ENCODE data around the gene KCNMB4. TPM values are rescaled to one million over a fixed set of nuclear protein-coding genes. Genes with fewer than 3 reads are reported as not detected.

The KCNMB4 gene
- total RNA-seq, 8 experiments from 2014 or later = 0.20 to 13.5 (median 7.4) TPM

GRCh38 chr12:70463997-70464396, 97.9 kb downstream of the KCNMB4 start:
- ATAC-seq (replicated peaks in 6 of 8) = no peak
- Histone ChIP-seq H3K4me3 (no peak overlapping the region), H3K4me1 (replicated peaks in 1 of 2) (no peaks in the 10 kb centered on the region), H3K27ac (no peak overlapping the region)
- WGBS, 10 experiments = 19 to 100% (median 77%) methylated on average over 2 to 4 of the region's 4 CpGs; no CpG with 5 or more reads in 2 of the 10 experiments
- in situ Hi-C loops (cut with MboI; ENCODE audit: low pct_unique_long_range_greater_than_20kb in 2 of 9, low sequenced_read_pairs in 9 of 9, unreplicated experiment in 9 of 9) = no loop called here

DNA sequence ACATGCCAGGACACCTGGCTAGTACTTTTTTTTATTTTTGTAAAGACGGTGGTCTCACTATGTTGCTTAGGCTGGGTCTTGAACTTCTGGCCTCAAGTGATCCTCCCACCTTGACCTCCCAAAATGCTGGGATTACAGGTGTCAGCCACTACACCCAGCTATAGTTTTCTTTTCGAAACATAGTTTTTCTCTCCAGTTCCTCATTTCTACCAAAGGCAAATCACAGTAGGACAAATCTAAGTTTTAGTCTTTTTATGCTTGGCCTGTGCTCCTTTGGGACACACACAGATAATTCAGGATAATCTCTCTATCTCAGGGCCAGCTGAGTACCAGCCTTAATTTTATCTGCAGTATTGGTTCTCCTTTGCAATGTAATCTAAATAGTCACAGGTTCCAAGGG, 100.7 kb downstream of the KCNMB4 start:
- in situ Hi-C loops (cut with MboI; ENCODE audit: low pct_unique_long_range_greater_than_20kb in 2 of 9, low sequenced_read_pairs in 9 of 9, unreplicated experiment in 9 of 9) = no loop called here
- Histone ChIP-seq H3K4me3 (no peak overlapping the region), H3K27ac (no peak overlapping the region), H3K4me1 (replicated peaks in 1 of 2) (no peaks in the 10 kb centered on the region)
- no peak for ATAC-seq (replicated peaks in 6 of 8)
- 33 to 100% (median 63%) methylated on average over 1 to 2 of the region's 2 CpGs; no CpG with 5 or more reads in 3 of the 10 experiments for WGBS, 10 experiments

- H3K4me3 ChIP-seq = no peak overlapping the region
- no peak for ATAC-seq (replicated peaks in 6 of 8)
- in situ Hi-C loops (cut with MboI; ENCODE audit: low pct_unique_long_range_greater_than_20kb in 2 of 9, low sequenced_read_pairs in 9 of 9, unreplicated experiment in 9 of 9) = no loop called here
- H3K27ac ChIP-seq = no peak overlapping the region
- no peaks in the 10 kb centered on the region for H3K4me1 ChIP-seq (replicated peaks in 1 of 2)
- 0 to 100% (median 89%) methylated on average over 1 to 2 of the region's 2 CpGs; no CpG with 5 or more reads in 3 of the 10 experiments for WGBS, 10 experiments
Observed at GRCh38 chr12:70467476-70467875, 101.4 kb downstream of the KCNMB4 start.

DNA sequence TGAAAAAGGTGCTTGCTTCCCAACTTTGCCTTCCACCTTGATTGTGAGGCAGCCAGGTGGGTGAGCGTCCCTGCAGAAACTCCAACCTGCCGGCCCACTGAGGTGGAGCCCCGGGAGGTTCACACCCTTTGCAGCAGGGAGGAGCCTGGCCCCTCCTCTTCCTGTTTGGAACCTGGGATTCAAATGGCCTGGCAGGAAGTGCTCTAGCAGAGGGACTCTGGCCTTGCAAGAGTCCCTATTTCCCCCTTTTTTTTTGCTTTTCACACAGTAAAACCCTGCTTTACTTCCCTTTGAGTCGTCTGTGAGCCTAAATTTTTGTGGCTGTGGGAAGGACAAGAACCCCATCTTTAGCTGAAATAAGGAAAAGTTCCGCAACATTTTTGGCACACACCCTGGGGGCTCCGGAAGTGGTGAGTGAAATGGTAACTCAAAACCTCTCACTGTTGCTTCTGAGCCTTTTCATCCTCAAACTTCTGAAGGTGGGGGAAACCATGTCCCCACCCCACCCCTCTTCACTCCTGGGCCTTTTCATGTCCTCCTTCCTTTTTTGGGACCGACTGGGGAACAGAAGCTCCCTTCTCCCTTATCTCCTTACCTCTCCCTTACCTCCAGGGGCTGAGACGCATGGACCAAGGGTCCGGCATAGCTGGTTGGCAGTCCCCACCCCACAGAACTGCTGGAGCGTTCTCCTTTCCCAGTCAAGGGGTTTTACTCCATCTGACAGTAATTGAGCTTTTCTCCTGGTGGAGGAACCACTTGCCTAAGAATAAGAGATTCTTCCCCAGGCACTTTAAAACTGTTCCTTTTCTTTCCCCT, 102.0 kb downstream of the KCNMB4 start:
- no peak overlapping the region for H3K4me3 ChIP-seq
- ATAC-seq (replicated peaks in 6 of 8) = no peak
- H3K27ac ChIP-seq = no peak overlapping the region
- no peaks in the 10 kb centered on the region for H3K4me1 ChIP-seq (replicated peaks in 1 of 2)
- WGBS, 10 experiments = 21 to 100% (median 87%) methylated on average over 1 to 9 of the region's 10 CpGs; no CpG with 5 or more reads in 2 of the 10 experiments
- in situ Hi-C loops (cut with MboI; ENCODE audit: low pct_unique_long_range_greater_than_20kb in 2 of 9, low sequenced_read_pairs in 9 of 9, unreplicated experiment in 9 of 9) = no loop called here

GRCh38 chr12:70468741-70469140, 102.7 kb downstream of the KCNMB4 start:
- no peak for ATAC-seq (replicated peaks in 6 of 8)
- Histone ChIP-seq H3K4me1 (replicated peaks in 1 of 2) (no peaks in the 10 kb centered on the region), H3K27ac (no peak overlapping the region), H3K4me3 (no peak overlapping the region)
- in situ Hi-C loops (cut with MboI; ENCODE audit: low pct_unique_long_range_greater_than_20kb in 2 of 9, low sequenced_read_pairs in 9 of 9, unreplicated experiment in 9 of 9) = no loop called here
- WGBS, 10 experiments = 33 to 100% (median 77%) methylated on average over 1 to 3 of the region's 3 CpGs

- 23 to 100% (median 85%) methylated on average over 1 to 12 of the region's 12 CpGs for WGBS, 10 experiments
- ATAC-seq (replicated peaks in 6 of 8) = no peak
- no peaks in the 10 kb centered on the region for H3K4me1 ChIP-seq (replicated peaks in 1 of 2)
- H3K4me3 ChIP-seq = no peak overlapping the region
- in situ Hi-C loops (cut with MboI; ENCODE audit: low pct_unique_long_range_greater_than_20kb in 2 of 9, low sequenced_read_pairs in 9 of 9, unreplicated experiment in 9 of 9) = no loop called here
- H3K27ac ChIP-seq = no peak overlapping the region
Observed at GRCh38 chr12:70469221-70469820, 103.2 kb downstream of the KCNMB4 start.

GRCh38 chr12:70482764-70483163, 116.7 kb downstream of the KCNMB4 start:
- Histone ChIP-seq H3K4me3 (no peak overlapping the region), H3K27ac (no peak overlapping the region), H3K4me1 (replicated peaks in 1 of 2) (no peaks in the 10 kb centered on the region)
- peak in 2 of 8 experiments; percentile 62 to 86 for ATAC-seq (replicated peaks in 6 of 8)
- 0 to 100% (median 67%) methylated on average over 1 of the region's 1 CpG; no CpG with 5 or more reads in 1 of the 10 experiments for WGBS, 10 experiments
- in situ Hi-C loops (cut with MboI; ENCODE audit: low pct_unique_long_range_greater_than_20kb in 2 of 9, low sequenced_read_pairs in 9 of 9, unreplicated experiment in 9 of 9) = no loop called here

Other genes with a start within 250 kb of the KCNMB4 start
- 100 to 1,000 TPM in 2 of 8 experiments, 10 to 100 TPM in 6; 67.9 to 163 (median 84.9) TPM for gene CNOT2, start 122.9 kb upstream of the KCNMB4 start, total RNA-seq

Measured in motor neuron (in vitro differentiated cells).